ENCODE data around the gene SMAD1.

SMAD1 gene

DNA sequence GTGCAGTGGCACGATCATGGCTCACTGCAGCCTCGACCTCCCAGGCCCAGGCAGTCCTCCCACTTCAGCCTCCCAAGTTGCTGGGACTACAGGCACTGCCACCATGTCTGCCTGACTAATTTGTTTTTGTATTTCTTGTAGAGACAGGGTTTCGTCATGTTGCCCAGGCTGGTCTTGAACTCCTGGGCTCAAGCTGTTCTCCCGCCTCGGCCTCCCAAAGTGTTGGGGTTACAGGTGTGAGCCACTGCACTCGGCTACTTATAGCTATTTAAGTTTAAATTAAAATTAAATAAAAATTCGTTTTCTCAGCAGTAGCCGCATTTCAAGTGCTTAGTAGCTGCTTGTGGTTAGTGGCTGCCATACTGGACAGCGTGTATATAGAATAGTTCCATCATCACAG is 3.5 kb downstream of the SMAD1 start:
- TF ChIP-seq, protein P1, sequence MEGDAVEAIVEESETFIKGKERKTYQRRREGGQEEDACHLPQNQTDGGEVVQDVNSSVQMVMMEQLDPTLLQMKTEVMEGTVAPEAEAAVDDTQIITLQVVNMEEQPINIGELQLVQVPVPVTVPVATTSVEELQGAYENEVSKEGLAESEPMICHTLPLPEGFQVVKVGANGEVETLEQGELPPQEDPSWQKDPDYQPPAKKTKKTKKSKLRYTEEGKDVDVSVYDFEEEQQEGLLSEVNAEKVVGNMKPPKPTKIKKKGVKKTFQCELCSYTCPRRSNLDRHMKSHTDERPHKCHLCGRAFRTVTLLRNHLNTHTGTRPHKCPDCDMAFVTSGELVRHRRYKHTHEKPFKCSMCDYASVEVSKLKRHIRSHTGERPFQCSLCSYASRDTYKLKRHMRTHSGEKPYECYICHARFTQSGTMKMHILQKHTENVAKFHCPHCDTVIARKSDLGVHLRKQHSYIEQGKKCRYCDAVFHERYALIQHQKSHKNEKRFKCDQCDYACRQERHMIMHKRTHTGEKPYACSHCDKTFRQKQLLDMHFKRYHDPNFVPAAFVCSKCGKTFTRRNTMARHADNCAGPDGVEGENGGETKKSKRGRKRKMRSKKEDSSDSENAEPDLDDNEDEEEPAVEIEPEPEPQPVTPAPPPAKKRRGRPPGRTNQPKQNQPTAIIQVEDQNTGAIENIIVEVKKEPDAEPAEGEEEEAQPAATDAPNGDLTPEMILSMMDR (IDR thresholded peaks at IDR 0.05; ENCODE audit: low read depth, low read length, missing control alignments) = no peak
- H3K4me3 ChIP-seq (ENCODE audit: low read depth, low read length) = no peak overlapping the region
- in situ Hi-C loops (cut with HindIII; ENCODE audit: low sequenced_read_pairs) = no loop called here
- no peak for DNase-seq (ENCODE audit: low read depth)

DNA sequence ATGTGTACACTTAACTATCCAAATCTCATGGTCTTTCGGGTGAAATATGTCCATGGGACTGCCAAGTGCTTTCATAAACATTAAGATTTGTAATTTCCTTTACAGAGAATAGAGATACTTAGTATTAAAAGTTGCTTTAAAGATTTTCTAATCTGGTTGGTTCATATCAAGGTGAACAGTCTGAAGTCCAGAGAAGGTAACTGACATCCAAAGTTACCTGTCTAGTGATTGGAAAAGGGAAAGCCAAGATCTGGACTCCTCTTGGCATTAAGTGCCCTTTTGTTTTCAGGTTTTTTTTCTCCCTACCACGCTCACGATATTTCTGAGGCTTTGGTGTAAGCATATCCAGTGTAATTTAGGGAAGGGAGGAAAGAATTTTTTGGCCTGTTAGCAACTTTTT is 5.0 kb downstream of the SMAD1 start:
- TF ChIP-seq, protein P1 (IDR thresholded peaks at IDR 0.05; ENCODE audit: low read depth, low read length, missing control alignments) = no peak
- in situ Hi-C loops (cut with HindIII; ENCODE audit: low sequenced_read_pairs) = no loop called here
- DNase-seq (ENCODE audit: low read depth) = no peak
- H3K4me3 ChIP-seq (ENCODE audit: low read depth, low read length) = no peak overlapping the region

DNA sequence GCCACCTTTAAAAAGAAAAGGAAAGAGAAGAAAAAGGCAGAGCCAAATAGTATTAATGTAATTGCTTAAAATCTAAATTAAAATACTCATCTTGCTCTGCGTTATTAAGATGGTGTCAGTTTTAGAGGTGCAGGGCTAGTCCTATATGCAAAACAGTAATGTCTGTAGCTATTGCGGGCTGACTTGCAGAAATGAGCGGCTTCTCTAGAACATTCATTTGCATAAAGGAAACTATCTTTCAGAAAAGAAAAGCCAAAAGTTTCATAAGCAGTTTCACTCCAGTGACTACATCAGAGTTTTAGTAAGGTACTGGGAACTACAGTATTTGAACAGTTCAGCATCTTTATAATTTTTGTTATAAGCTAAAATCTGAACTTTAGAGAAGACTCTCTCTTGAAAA is 6.0 kb downstream of the SMAD1 start:
- H3K4me3 ChIP-seq (ENCODE audit: low read depth, low read length) = no peak overlapping the region
- in situ Hi-C loops (cut with HindIII; ENCODE audit: low sequenced_read_pairs) = no loop called here
- TF ChIP-seq, protein P1 (IDR thresholded peaks at IDR 0.05; ENCODE audit: low read depth, low read length, missing control alignments) = no peak
- DNase-seq (ENCODE audit: low read depth) = no peak

DNA sequence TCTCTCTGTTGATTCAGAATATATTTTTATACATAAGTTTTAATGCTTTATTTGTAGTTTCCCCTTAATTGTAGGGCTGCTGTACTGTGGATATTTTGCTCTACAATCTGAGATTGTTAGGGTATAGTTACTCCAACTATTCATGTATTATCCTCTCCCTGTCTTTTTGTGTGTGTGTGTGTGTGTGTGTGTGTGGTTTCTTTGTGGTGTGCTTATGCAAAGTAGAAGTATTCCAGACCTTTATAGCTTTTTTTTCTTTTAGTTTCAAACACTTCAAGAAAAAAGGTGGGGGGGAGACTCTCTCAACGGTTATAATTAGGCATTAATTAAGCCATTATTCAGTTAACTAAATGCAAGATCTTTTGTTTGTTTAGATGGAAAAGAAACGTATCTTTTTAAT is 6.7 kb downstream of the SMAD1 start:
- in situ Hi-C loops (cut with HindIII; ENCODE audit: low sequenced_read_pairs) = no loop called here
- no peak overlapping the region for H3K4me3 ChIP-seq (ENCODE audit: low read depth, low read length)
- DNase-seq (ENCODE audit: low read depth) = no peak
- TF ChIP-seq, protein P1 (IDR thresholded peaks at IDR 0.05; ENCODE audit: low read depth, low read length, missing control alignments) = no peak

DNA sequence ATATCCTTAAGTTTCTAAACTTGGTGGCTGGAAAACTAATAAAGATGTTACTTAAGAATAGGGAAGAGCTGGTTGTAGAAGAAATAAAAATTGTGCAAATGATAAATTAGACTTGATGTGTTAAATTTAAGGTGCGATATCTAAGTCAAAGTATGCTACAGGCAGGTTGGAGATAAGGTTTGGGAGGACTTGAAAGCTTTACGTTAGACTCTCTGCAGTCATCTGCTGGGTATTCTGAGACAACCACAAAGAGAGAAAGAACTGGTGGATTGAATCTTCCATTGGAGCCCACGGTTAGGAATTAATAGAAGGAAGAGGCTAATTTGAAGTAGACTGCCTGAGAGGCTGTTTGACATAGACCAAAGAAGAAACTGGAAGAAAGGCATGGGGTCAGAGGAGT is 7.9 kb downstream of the SMAD1 start:
- H3K4me3 ChIP-seq (ENCODE audit: low read depth, low read length) = no peak overlapping the region
- in situ Hi-C loops (cut with HindIII; ENCODE audit: low sequenced_read_pairs) = no loop called here
- no peak for DNase-seq (ENCODE audit: low read depth)
- TF ChIP-seq, protein P1 (IDR thresholded peaks at IDR 0.05; ENCODE audit: low read depth, low read length, missing control alignments) = no peak

DNA sequence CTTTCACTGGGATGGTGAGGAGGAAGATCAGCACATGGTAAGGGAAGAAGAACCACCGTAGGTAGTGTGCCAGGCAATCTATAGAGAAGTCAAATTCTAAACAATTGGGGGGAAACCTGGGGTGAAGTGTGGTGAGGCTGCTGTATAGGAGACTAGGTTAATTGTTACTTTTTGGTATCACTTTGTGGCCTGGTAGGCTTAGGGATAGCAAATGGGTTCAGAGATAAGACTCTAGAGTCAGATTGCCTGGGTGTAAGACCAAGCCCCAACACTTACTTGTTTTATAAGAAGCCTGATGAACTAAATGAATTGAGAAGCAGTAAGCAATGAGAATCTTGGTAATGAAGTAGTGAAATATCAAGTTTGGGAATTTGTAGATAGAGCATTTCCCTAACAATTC is 8.7 kb downstream of the SMAD1 start:
- no peak overlapping the region for H3K4me3 ChIP-seq (ENCODE audit: low read depth, low read length)
- DNase-seq (ENCODE audit: low read depth) = no peak
- in situ Hi-C loops (cut with HindIII; ENCODE audit: low sequenced_read_pairs) = no loop called here
- TF ChIP-seq, protein P1 (IDR thresholded peaks at IDR 0.05; ENCODE audit: low read depth, low read length, missing control alignments) = no peak

DNA sequence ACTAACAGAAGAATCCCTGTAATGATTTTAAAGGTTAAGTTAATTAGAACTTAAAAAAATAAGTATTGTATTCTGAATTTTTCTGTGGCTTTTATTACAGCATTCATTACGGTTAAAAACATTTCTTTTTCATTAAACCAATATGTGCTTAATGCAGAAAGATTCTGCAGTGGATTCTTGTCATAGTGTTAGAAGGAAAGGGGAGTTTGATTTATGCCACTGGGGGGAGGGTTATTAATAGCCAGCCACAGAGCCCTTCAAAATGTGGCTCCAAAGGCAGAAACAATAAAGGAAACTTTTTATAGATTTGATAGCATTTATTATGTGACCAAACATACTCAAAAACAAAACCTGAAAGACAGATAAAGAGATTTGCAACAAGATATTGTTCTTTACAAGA is 9.1 kb downstream of the SMAD1 start:
- H3K4me3 ChIP-seq (ENCODE audit: low read depth, low read length) = no peak overlapping the region
- TF ChIP-seq, protein P1 (IDR thresholded peaks at IDR 0.05; ENCODE audit: low read depth, low read length, missing control alignments) = no peak
- in situ Hi-C loops (cut with HindIII; ENCODE audit: low sequenced_read_pairs) = no loop called here
- DNase-seq (ENCODE audit: low read depth) = no peak
